Endodermal cell (in vitro differentiated cells): ENCODE data around the gene LAMB1. TPM values are rescaled to one million over a fixed set of nuclear protein-coding genes. Genes with fewer than 3 reads are reported as not detected.
A peak's percentile ranks its signal among the peaks of the same experiment; 100 is the strongest.

Experiments
- DNase-seq: peaks from one replicate; pipeline ENCODE4 v3.0.0-alpha.2; 2017
- H3K27ac ChIP-seq: 2 replicates; pipeline ENCODE4 v1.5.1; 2013; ENCODE audit warnings: mild to moderate bottlenecking, low read depth, low read length, moderate library complexity
- H3K27me3 ChIP-seq: 2 replicates; pipeline ENCODE4 v1.6.1; 2013; ENCODE audit warnings: mild to moderate bottlenecking, low read length, moderate library complexity; ENCODE audit not compliant: insufficient read depth, control insufficient read depth, poor library complexity, severe bottlenecking
- H3K36me3 ChIP-seq: 2 replicates; pipeline ENCODE4 v1.7.0; 2013; ENCODE audit warnings: mild to moderate bottlenecking, low read length, moderate library complexity; ENCODE audit not compliant: control insufficient read depth, insufficient read depth
- H3K4me1 ChIP-seq: one replicate; pipeline ENCODE4 v1.7.0; 2013; ENCODE audit warnings: low read length; ENCODE audit not compliant: control insufficient read depth, insufficient read depth
- H3K4me3 ChIP-seq: 2 replicates; pipeline ENCODE4 v1.5.1; 2013; ENCODE audit warnings: mild to moderate bottlenecking, low read length, moderate library complexity
- H3K9ac ChIP-seq: 2 replicates; pipeline ENCODE4 v1.6.1; 2013; ENCODE audit warnings: mild to moderate bottlenecking, low read length, moderate library complexity; ENCODE audit not compliant: poor library complexity, severe bottlenecking; ENCODE audit errors: extremely low read depth
- H3K9me3 ChIP-seq: 2 replicates; pipeline ENCODE4 v1.6.1; 2013; ENCODE audit warnings: mild to moderate bottlenecking, low read length, moderate library complexity; ENCODE audit not compliant: control insufficient read depth
- H3K27ac Mint-ChIP-seq: 2 replicates; pipeline ENCODE4 v1.8.0; 2020; ENCODE audit warnings: mixed read lengths
- H3K27me3 Mint-ChIP-seq: 2 replicates; pipeline ENCODE4 v1.8.0; 2021; ENCODE audit warnings: mild to moderate bottlenecking, mixed read lengths; ENCODE audit not compliant: insufficient read depth
- H3K36me3 Mint-ChIP-seq: 2 replicates; pipeline ENCODE4 v1.8.0; 2020; ENCODE audit warnings: low read depth, mixed read lengths
- H3K4me1 Mint-ChIP-seq: 2 replicates; pipeline ENCODE4 v1.8.0; 2020; ENCODE audit warnings: mixed read lengths
- H3K4me3 Mint-ChIP-seq: 2 replicates; pipeline ENCODE4 v1.8.0; 2020; ENCODE audit warnings: mild to moderate bottlenecking, moderate library complexity, mixed read lengths
- H3K9me3 Mint-ChIP-seq: 2 replicates; pipeline ENCODE4 v1.8.0; 2020; ENCODE audit warnings: mild to moderate bottlenecking, mixed read lengths
- CTCF ChIP-seq: fragments of 200-600 bp; sonication (generic); conservative IDR thresholded peaks from 2 replicates; pipeline ENCODE4 v1.5.0; 2021; ENCODE audit warnings: antibody characterized with exemption, mild to moderate bottlenecking
- WGBS, 2 experiments: methylation state at CpG; one replicate each; pipeline versions ENCODE4 v1.1.5 to v1.1.7; 2013; ENCODE audit warnings: missing lambda C conversion rate in 2 of 2, mixed read lengths in 1 of 2; ENCODE audit not compliant: insufficient coverage in 1 of 2, insufficient read length in 1 of 2; 5-methylcytosine and 5-hydroxymethylcytosine counted together
- total RNA-seq, 2 donors: library from RNA; stranded (reverse); fragmentation: NEBNext Ultra II Directional in 1 of 2; extraction: Animal tissue kit (Norgen Biotek cat#: 25700) in 1 of 2; gene quantifications; 2 replicates in 1 of 2; 3 replicates in 1 of 2; pipeline ENCODE4 v1.2.1, GENCODE V29; 2021

Gene LAMB1
- total RNA-seq, 2 donors from 2014 or later, result 192 to 209 TPM

- H3K36me3 Mint-ChIP-seq, result peaks cover 74% of the 10 kb centered on the region
Measured at GRCh38 chr7:107996072-107996882, 6.7 kb downstream of the LAMB1 start.

GRCh38 chr7:107995184-107996071 lies 7.5 kb downstream of the LAMB1 start:
- Histone ChIP-seq H3K4me1 (no peaks in the 10 kb centered on the region), H3K27me3 (no peaks in the 10 kb centered on the region), H3K9me3 (no peaks in the 10 kb centered on the region), H3K9ac (no peak overlapping the region), H3K4me3 (peak overlapping the region; percentile 8), H3K36me3 (peaks cover 97% of the 10 kb centered on the region), H3K27ac (peak overlapping the region; percentile 64)
- peak; percentile 82 for DNase-seq
- no peaks in the 10 kb centered on the region for H3K9me3 Mint-ChIP-seq
- no peak for TF ChIP-seq CTCF
- no peaks in the 10 kb centered on the region for H3K27me3 Mint-ChIP-seq
- H3K4me1 Mint-ChIP-seq, result peaks cover 20% of the 10 kb centered on the region
- peaks cover 74% of the 10 kb centered on the region for H3K36me3 Mint-ChIP-seq
- no peak overlapping the region for H3K4me3 Mint-ChIP-seq
- WGBS, 2 experiments, result 48 to 68% methylated on average over 4 to 5 of the region's 6 CpGs
- H3K27ac Mint-ChIP-seq, result peak overlapping the region; percentile 16

More at GRCh38 chr7:107996072-107996882, 6.7 kb downstream of the LAMB1 start:
- Mint-ChIP-seq H3K27me3 (peaks cover 5% of the 10 kb centered on the region), H3K27ac (no peak overlapping the region), H3K4me1 (peaks cover 20% of the 10 kb centered on the region), H3K9me3 (no peaks in the 10 kb centered on the region), H3K4me3 (no peak overlapping the region)
- H3K9ac ChIP-seq, result no peak overlapping the region
- no peaks in the 10 kb centered on the region for H3K9me3 ChIP-seq
- no peak overlapping the region for H3K27ac ChIP-seq
- H3K4me1 ChIP-seq, result no peaks in the 10 kb centered on the region
- peak overlapping the region; percentile 8 for H3K4me3 ChIP-seq
- DNase-seq, result no peak
- WGBS, 2 experiments, result 84 to 95% methylated on average over 6 to 7 of the region's 7 CpGs
- peaks cover 97% of the 10 kb centered on the region for H3K36me3 ChIP-seq
- TF ChIP-seq CTCF, result no peak
- H3K27me3 ChIP-seq, result no peaks in the 10 kb centered on the region

GRCh38 chr7:107994421-107995030 lies 8.4 kb downstream of the LAMB1 start:
- H3K27ac ChIP-seq, result no peak overlapping the region
- no peak overlapping the region for H3K4me3 Mint-ChIP-seq

More at GRCh38 chr7:107994421-107995030, 8.4 kb downstream of the LAMB1 start:
- Histone ChIP-seq H3K9ac (no peak overlapping the region), H3K27me3 (no peaks in the 10 kb centered on the region), H3K9me3 (no peaks in the 10 kb centered on the region), H3K4me3 (no peak overlapping the region), H3K4me1 (peaks cover 2% of the 10 kb centered on the region), H3K36me3 (peaks cover 97% of the 10 kb centered on the region)
- no peak for DNase-seq
- Mint-ChIP-seq H3K36me3 (peaks cover 81% of the 10 kb centered on the region), H3K4me1 (peaks cover 20% of the 10 kb centered on the region), H3K9me3 (no peaks in the 10 kb centered on the region), H3K27me3 (no peaks in the 10 kb centered on the region), H3K27ac (no peak overlapping the region)
- TF ChIP-seq CTCF, result no peak
- 93% methylated on average over 2 of the region's 2 CpGs; no CpG with 5 or more reads in 1 of the 2 experiments for WGBS, 2 experiments
